Stimulated activated CD8-positive, alpha-beta memory T cell treated with anti-CD3 and anti-CD28 coated beads, Interleukin-7, amount 100 ng/mL, for 4 hours (primary cell): ENCODE data around the gene PDE4D.

Experiments
- DNase-seq, 2 donors: peaks; one replicate each; pipeline ENCODE4 v3.0.0-alpha.2; 2020; ENCODE audit warnings: low read depth in 2 of 2

Gene PDE4D

DNA sequence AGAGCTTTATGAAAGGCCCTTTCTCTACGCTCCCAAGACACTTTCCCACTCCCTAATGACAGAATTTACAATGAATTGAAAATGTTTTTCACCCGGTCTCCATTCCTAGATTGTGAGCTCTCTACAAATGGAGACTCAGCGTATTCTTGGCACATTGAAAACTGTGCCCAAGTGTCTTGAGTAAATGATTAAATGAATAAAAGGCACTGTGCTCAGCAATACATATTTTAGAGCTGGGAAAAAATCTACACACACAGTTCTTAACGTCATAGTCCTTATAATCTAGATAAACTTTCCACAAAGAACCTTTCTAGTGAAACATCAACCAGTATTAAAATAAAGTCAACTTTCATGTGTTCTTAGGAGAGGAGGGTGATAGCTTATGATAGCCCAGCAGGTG is 676.7 kb downstream of the PDE4D start:
- no peak for DNase-seq

DNA sequence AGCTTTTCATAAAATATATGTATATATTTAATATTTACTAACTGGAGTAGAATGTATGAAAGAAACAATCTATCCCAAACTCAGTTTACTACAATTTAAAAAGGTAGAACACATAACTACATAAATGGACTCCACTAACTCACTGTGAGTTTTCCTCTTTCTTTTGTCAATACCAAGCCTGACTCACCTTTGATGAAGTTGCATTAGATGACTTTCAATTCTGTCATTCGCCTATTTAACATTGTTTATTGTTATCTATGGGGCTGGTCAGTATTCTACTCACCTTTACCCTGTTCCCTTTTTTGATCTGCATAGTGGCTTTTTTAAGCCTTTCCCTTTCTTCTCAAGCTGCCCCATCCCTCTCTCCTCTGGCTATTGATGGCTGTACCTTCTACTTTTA is 680.9 kb downstream of the PDE4D start:
- DNase-seq, result no peak

DNA sequence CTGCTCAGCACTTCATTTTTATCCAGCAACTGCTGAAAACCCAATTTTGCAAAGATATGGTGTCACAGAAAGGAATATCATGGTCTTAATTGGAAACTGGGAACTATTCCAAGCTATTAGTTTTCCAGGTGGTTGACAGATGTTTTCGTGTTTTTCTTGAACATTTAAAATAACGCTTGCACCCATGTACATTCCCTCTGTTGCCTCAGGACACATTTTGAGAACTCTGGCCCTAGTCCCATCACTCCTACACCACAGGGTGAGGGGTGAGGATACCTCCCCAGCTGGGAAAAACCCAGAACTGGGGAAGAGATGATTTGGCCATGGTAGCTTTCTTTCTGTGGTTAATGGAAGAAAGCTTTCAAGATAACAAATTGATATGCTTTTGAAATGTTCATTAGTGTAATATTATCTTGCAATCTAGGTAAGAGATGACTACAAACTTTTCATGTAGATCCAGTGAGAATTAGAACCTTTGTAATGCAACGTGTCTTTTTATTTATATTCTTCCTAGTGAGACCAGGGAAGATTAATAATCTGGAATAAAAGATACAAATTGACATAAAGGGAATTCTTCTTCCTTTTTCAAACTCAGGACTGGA is 683.7 kb downstream of the PDE4D start:
- no peak for DNase-seq

DNA sequence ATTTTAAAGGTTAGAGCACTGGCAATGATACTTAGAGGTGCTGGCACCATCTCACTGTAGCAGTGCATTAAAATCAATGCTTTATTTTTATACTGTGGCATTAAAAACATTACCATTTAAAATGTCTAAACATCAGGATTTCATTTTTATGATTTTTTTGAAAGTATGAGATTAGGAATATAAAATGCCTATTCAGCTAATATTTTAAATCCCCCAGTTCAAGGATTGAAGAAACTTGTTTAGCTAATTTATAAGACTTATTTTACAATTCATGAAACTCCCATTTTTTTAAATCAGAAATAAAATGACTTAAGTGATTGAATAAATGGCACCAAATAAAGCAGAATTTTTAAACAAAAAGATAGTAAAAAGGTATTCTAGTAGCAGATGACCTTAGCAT is 685.1 kb downstream of the PDE4D start:
- DNase-seq, result no peak

- no peak for DNase-seq
Observed at GRCh38 chr5:59207401-59207800, 686.1 kb downstream of the PDE4D start.

GRCh38 chr5:59206132-59206581 is 687.4 kb downstream of the PDE4D start:
- DNase-seq, result no peak

DNA sequence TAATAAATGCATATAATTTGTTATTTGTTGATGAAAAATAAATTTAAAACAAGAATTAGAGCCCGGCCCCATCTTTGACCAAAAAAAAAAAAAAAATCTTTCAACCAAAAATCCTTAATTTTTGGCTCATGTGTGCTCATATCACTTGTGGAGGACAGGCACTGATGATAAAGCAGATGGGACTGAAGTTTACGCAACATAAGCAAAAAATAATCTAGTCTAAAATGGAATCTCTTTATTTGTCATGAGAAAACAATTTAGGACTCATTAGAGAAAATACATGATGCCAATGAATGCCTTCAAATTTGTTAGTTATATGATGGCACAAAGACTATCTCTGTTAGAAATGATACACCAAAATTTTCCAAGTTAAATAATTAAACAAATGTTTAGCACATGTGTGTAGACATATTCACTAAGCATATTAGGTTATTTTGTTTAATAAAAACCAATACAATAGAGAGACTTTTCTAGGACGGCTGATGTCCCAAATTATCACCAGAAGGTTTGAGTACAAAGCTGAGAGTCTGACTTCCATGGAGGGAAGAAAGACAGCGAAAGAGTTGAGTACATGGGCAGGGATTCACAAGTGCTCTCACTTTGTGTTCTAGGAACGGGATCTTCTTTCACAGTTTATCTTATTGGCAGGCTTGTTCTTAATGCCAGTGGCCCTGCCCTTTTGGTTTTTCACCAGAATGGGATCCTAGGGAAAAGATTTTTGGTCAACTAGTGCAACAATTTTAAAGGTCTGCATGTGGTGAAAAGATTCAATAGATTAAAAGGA is 689.2 kb downstream of the PDE4D start:
- DNase-seq, result no peak

DNA sequence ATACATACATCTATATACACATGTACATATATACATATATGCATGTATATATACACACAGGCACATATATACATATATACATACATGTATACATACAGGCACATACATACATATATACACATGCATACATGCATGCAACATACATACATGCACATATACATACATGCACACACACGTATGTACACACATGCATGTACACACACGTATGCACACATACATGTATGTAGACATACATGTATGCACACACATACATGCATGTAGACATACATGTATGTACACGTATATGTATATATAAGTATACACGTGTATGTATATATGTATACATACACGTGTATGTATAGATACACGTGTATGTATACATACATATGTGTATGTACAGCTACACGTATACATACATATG is 693.7 kb downstream of the PDE4D start:
- no peak for DNase-seq

DNA sequence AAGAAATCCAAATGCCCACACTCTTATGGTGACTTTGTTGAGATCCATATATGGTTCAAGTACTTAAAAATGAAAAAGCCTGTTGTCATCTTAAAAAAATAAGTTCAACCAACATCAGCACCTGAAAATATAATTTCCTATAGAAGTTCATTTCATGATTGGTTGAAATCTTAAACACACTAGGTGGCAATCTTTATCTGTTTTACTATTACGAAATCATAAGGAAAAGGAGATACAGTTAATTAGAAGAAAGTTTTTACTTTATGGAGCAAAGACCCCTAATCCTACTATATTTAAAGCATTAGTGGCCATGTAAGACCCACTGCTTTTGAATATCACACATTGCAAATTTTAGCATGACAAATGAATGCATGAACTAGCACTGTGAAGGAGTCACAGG is 694.7 kb downstream of the PDE4D start:
- no peak for DNase-seq

GRCh38 chr5:59198365-59198764 is 695.2 kb downstream of the PDE4D start:
- no peak for DNase-seq

GRCh38 chr5:59197911-59198310 is 695.6 kb downstream of the PDE4D start:
- no peak for DNase-seq

- DNase-seq, result no peak
Observed at GRCh38 chr5:59193616-59194319, 699.8 kb downstream of the PDE4D start.

- DNase-seq, result no peak
Observed at GRCh38 chr5:59190746-59191145, 702.8 kb downstream of the PDE4D start.

DNA sequence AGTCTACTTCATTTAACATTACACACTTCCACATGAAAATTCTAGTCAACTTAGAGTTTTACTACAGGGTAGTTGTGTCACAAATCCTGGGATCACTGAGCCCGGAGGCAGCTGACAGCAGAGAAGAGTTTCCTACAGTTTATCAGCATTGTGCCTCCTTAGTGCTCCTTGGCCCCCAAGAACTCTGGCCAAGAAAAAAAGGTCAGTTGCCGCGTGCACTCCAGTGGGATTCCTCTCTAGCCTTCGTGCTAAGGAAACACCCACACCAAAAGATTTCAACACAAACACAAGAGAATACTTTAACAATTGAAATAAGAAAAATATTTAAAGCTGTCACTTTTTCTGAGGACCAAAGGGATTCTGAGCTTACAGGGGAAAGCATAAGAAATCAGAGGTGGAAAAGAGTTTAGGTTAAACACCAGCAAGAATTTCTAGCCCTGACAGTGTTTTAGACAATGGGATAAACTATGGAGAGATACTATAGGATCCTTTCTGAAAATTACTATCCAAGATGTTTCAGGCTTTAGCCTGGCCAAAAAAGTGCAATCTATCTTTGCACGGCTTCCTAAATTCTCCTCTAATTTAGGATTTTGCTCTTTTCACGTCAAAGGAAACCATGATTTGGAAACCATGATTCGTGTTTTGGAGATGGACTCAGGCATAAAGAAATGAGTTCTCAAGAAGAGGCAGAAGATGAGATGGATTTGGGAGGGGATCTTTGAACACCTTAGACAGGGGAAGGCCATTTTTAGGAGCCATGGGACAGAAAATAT is 703.9 kb downstream of the PDE4D start:
- no peak for DNase-seq

DNA sequence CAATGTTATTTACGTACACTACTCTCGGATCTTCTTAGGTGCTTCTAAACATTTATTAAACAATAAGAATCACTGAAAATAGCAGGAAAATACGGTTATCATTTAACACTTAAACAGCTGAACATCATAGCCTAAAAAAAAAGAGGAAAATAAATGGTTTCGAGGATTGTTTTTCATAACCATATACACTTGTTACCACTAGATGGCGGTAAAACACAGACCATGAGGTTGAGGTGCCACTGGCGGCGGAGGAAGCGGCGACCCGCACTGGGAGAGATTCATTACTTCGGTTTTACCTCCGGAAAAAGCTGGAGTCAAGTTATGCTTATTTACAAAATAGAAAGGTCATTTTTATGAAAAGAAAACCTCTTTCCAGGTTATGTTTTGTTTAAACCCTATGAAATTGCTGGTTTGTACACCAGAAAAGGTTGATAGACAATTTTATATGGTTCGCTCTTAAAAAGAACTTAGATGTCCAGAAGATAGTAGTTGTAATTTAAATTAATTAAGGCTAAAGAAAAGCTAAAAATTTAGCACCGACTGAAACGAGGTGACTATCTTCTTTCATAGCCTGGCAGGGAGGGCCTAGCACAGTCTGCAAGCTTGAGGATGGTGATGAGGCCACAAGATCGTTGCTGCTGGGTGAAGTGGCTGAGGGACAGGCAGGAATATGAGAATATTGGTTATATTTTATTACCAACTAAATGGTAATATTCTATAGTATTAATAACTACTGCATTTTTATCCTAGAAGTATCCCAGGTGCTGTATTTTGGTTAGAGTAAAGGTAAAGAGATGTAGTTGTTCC is 704.9 kb downstream of the PDE4D start:
- peak; percentile 26 to 35 for DNase-seq

GRCh38 chr5:59187857-59188256 is 705.7 kb downstream of the PDE4D start:
- DNase-seq, result no peak

DNA sequence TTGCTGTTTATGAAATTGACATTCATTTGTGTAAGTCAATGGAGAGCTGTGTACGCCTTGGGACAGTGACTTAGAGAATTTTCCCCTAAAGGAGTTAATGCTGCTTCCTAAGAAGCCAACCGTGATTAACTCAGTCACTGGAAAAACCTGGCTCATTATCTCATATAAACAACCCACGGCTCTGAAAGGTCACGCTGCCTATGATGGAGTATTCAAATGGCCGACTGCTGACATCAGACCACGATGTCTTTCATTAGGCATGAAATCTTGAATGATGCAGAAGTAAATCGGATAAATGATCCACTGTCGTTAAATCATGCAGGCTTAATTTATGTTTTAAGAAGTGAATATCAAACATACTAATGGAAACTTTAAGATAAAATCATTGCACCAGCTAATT is 706.9 kb downstream of the PDE4D start:
- no peak for DNase-seq

GRCh38 chr5:59185757-59186385 is 707.7 kb downstream of the PDE4D start:
- no peak for DNase-seq

- no peak for DNase-seq
Observed at GRCh38 chr5:59184769-59185168, 708.8 kb downstream of the PDE4D start.

- no peak for DNase-seq
Observed at GRCh38 chr5:59182760-59183159, 710.8 kb downstream of the PDE4D start.

- DNase-seq, result no peak
Observed at GRCh38 chr5:59180515-59180914, 713.0 kb downstream of the PDE4D start.
